HG03520 (cell line): ENCODE results near the gene ZNF432.
"Not testable (repeated sequence)": the region's sequence is repeated elsewhere in the genome, so short reads cannot be mapped to it uniquely, and the experiment has no call there.

Source experiments
- ATAC-seq: cut with Tn5 transposase; IDR thresholded peaks from one replicate; pipeline ENCODE4 v1.9.1; 2021; ENCODE audit warnings: mild to moderate bottlenecking, moderate library complexity; ENCODE audit not compliant: unreplicated experiment

ZNF432 gene

GRCh38 chr19:52048555-52049501, at the start of gene ZNF432:
Gene ZNF432, minus strand, starts transcription at chr19:52048838. Its CDS starts 1,970 bp downstream, at chr19:52046868.
- ATAC-seq = peak; percentile 81

- ATAC-seq = not testable (repeated sequence)
Observed at GRCh38 chr19:52096416-52096815, 47.8 kb upstream of the ZNF432 start.

GRCh38 chr19:52095172-52096014, 46.8 kb upstream of the ZNF432 start, which contains the start of gene ZNF841:
Gene ZNF841, minus strand, starts transcription at chr19:52095765. Its CDS starts 10,964 bp downstream, at chr19:52084801.
- peak; percentile 64 for ATAC-seq

DNA sequence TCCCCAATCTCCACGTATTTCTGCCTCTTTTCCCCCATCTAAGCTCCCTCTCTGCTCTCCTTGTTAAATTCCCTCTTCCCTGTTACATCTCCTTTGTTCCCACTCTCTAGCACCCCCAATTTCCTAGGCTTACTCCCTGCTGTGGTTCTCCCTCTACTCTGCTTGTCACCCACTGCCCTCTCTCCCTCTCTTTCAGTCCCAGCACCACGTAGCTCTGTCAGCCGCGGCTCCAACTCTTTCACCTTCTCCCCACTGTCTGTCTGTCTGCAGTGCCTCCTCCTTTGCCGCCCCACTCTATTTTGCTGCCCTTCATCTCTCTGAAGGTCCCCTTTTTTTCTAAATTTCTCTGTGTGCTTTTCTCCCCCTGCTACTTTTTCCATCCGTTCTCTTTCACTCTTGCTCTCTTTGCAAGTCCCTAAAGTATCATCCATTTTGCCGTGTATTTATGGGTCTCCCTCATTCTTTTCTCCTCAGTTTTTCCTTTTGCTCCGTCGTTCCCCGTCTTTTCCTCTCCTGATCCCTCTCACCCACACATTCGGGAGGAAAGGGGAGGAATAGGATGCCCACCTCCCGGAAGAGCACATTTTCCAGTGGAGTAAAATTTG, 46.0 kb upstream of the ZNF432 start:
- ATAC-seq = no peak

DNA sequence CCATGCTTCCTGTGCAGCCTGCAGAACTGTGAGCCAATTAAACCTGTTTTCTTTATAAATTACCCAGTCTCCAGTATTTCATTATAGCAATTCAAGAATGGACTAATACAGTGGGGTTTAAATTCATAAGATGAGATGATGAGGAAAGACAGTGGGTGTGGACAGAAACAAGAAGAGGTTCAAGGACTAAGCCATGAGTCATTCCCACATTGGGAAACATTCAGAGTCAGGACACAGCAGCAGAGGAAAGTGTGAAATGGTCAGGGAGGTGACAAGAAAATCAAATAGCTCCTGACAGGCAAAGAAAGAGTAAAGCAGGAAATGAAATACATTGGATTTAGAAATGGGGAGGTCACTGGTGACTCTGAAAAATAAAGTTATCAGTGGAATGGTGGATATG, 37.8 kb upstream of the ZNF432 start:
- ATAC-seq = no peak

GRCh38 chr19:52070496-52070895, 21.9 kb upstream of the ZNF432 start:
- ATAC-seq = no peak

- no peak for ATAC-seq
Observed at GRCh38 chr19:52069653-52070052, 21.0 kb upstream of the ZNF432 start.

DNA sequence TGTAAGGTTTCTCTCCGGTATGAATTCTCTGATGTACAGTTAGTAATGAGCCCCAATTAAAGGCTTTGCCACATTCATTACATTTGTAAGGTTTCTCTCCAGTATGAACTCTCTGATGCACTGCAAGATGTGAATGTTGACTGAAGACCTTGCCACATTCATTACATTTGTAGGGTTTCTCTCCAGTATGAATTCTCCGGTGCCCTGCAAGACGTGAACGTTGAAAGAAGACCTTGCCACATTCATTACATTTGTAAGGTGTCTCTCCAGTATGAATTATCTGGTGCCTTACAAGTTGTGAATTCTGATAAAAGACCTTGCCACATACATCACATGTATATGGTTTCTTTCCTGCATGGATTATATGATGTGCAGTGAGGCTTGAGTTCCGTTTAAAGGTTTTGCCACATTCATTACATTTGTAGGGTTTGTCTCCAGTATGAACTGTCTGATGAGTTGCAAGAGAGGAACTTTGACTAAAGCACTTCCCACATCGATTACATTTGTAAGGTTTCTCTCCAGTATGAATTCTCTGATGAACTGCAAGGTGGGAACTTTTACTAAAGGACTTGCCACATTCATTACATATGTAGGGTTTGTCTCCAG, 17.7 kb upstream of the ZNF432 start:
- ATAC-seq = no peak

- ATAC-seq = no peak
Observed at GRCh38 chr19:52065399-52065798, 16.8 kb upstream of the ZNF432 start.

DNA sequence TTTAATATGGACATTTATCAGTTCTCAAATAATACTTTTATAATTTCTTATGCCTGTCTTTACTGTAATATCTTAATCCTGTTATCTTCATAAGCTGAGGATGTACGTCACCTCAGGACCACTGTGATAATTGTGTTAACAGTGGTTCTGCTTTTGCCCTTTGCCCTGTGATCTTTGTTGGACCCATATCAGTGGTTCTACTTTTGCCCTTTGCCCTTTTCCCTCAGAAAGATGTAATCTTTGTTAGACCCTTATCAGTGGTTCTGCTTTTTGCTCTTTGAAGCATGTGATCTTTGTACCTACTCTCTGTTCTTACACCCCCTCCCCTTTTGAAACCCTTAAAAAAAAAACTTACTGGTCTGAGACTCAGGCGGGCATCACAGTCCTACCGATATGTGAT, 7.8 kb upstream of the ZNF432 start:
- ATAC-seq = not testable (repeated sequence)

DNA sequence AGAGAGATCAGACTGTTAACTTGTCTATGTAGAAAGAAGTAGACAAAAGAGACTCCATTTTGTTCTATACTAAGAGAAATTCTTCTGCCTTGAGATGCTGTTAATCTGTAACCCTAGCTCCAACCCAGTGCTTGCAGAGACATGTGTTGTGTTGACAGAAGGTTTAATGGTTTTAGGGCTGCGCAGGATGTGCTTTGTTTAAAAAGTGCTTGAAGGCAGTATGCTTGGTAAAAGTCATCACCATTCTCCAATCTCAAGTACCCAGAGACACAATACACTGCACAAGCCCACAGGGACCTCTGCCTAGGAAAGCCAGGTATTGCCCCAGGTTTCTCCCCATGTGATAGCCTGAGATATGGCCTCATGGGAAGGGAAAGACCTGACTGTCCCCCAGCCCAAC, 3.1 kb upstream of the ZNF432 start:
- ATAC-seq = not testable (repeated sequence)

GRCh38 chr19:52039169-52039568, 9.5 kb downstream of the ZNF432 start:
- no peak for ATAC-seq

GRCh38 chr19:52034051-52034728, 14.4 kb downstream of the ZNF432 start:
- ATAC-seq = no peak

DNA sequence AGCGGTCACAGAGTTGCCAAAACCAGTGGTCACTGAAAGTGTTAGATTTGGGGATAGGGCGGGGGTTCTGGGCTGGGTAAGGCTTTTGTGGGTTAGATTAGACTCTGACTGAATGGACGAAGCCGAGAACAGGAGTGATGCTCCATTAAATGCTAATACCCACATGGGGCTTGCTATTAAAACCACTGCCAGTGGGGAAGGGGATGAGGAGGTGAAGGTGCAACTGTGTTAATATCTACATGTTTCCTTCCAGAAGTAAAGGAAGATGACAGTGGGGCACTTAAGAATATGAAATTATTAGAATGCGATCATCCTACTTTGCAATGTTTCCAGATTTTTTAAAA, 19.9 kb downstream of the ZNF432 start:
- ATAC-seq = peak; percentile 26

DNA sequence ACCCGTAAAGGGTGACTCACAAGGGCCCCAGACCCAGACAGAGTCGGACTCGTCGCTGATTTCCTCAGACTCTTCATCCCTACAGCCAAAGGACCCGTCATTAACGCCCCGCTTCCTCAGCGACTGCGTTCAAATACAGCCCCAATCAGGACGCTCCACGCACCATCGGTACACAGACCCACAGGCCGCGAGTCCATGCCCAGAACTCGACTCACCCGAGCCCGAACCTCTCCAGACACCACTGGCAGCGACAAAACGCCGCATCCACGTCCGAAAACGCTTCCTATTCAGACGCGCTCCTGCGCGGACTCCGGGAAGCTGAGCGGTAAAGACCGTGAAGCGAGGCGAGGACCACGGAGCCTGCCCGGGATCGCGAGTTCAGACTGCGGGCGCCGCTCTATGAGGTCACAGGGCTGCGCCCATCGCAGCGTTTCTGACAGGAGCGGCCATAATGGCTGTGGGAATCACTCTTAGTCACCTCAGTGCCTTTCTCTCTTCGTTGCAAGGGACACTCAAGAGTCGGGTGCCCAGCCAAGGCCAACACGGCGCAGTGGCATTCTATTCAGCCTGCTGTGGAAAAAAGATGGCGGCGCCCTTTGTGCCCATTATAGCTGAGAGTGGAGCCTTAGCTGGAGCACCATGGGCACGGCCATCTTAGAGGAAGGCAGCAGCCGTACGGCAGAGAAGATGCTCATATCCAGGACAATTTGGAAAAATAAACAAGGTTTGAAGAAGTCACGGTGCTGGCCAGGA, 20.4 kb downstream of the ZNF432 start, which contains the start of gene ZNF614:
ZNF614 (minus strand) TSS at position 353 of the 753 bp plus-strand sequence. CDS start 2,634 bp downstream, outside the sequence.
- peak; percentile 86 for ATAC-seq

- ATAC-seq = not testable (repeated sequence)
Observed at GRCh38 chr19:52026255-52026990, 22.2 kb downstream of the ZNF432 start.

GRCh38 chr19:52024478-52024877, 24.2 kb downstream of the ZNF432 start:
- ATAC-seq = not testable (repeated sequence)

GRCh38 chr19:52022193-52022592, 26.4 kb downstream of the ZNF432 start:
- ATAC-seq = no peak

- ATAC-seq = no peak
Observed at GRCh38 chr19:52020506-52020905, 28.1 kb downstream of the ZNF432 start.
